ENCODE data around the gene YTHDC2. TPM values are rescaled to one million over a fixed set of nuclear protein-coding genes. Genes with fewer than 3 reads are reported as not detected.

Gene YTHDC2
- polyA plus RNA-seq, 1 donor from 2014 or later, result 12.6 TPM

- Mint-ChIP-seq H3K9me3 (peaks cover 2 to 8% (median 3%) of the 10 kb centered on the region in 3 donors), H3K4me3 (no peak overlapping the region), H3K4me1 (peaks cover 0 to 4% (median 0%) of the 10 kb centered on the region in 3 donors), H3K27ac (no peak overlapping the region), H3K27me3 (peaks cover 57% of the 10 kb centered on the region), H3K36me3 (peaks cover 2% of the 10 kb centered on the region)
Observed at GRCh38 chr5:113505181-113505580, 8.3 kb upstream of the YTHDC2 start.

DNA sequence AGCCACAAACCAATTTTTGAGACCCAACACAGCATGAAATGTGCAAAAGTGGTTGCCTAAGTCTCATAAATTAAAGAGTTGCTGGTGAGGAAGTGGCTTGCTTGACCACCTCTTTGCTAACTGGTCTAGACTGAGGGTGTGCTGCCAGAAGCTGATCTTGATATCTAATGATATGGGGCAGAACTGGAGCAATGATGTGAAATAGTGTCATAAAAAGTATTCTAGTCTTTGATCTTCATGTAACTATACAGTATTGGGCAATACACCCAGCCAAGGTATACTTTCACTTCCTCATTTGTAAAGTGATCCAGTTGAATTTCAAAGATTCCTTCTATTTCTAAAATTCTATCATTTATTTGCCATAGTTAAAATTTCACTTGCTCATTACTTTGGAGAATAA, 5.9 kb upstream of the YTHDC2 start:
- Mint-ChIP-seq H3K27ac (no peak overlapping the region), H3K4me3 (no peak overlapping the region), H3K36me3 (peaks cover 2% of the 10 kb centered on the region), H3K27me3 (peaks cover 43% of the 10 kb centered on the region), H3K9me3 (no peaks in the 10 kb centered on the region), H3K4me1 (peaks cover 2 to 5% (median 4%) of the 10 kb centered on the region in 3 donors)

- no peak overlapping the region for H3K4me3 Mint-ChIP-seq
- H3K27me3 Mint-ChIP-seq, result peaks cover 40% of the 10 kb centered on the region
- H3K4me1 Mint-ChIP-seq, result peaks cover 5 to 11% (median 9%) of the 10 kb centered on the region in 3 donors
- no peaks in the 10 kb centered on the region for H3K9me3 Mint-ChIP-seq
- no peak overlapping the region for H3K27ac Mint-ChIP-seq
- peaks cover 2% of the 10 kb centered on the region for H3K36me3 Mint-ChIP-seq
Observed at GRCh38 chr5:113508756-113509155, 4.7 kb upstream of the YTHDC2 start.

DNA sequence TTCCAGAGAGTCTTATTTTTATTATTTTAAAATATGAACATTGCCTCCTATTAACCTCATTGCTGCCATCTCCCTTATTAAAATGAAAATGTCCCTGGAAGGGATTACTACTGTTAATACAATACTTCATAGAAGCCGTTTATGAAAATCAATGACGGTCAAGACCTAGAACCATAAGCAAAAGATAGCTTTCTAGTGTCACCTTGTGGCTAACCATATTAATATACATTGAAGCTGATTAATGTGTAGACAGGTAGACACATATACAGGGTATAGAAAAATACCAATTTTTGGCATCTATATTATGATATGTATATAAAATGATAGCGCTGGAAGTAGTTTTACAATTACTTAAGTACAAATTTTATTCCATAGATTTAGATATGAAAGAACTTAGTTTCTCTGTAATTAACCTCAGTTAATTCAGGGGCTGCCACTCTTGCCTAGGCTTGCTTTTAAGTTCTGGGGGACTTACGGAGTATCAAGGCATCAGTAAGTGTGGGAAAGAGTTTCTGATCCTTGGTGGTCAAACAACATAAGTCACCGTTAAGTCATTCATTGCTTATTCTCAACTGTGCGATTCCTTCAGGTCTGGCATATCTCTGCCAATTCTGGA, 2.5 kb upstream of the YTHDC2 start:
- Mint-ChIP-seq H3K4me3 (peak overlapping the region in 1 of 4 donors; percentile 58), H3K27me3 (peaks cover 25% of the 10 kb centered on the region)

DNA sequence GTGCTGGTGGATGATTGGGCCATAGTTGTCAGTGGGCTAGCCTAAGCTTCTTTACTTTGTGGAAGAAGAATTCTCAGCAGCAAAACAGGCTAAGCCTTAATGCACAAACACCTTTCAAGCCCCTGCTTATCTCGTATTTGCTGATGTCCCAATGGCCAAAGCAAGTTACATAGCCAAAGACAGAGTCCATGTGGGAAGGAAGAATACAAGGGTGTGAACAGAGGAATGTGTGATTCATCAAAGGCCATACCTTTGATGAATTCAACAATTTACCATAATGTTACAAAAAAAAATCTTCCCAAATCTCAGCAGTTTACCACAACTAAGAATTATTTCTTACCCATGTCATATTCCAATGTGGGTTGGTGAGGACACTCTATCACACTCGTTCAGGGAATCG, 1.2 kb upstream of the YTHDC2 start:
- Mint-ChIP-seq H3K4me3 (peak overlapping the region in 2 of 4 donors; percentile 58 to 70), H3K36me3 (peaks cover 1% of the 10 kb centered on the region), H3K4me1 (peaks cover 22 to 33% (median 32%) of the 10 kb centered on the region in 3 donors), H3K27me3 (peaks cover 14% of the 10 kb centered on the region), H3K9me3 (no peaks in the 10 kb centered on the region), H3K27ac (peak overlapping the region in 1 of 3 donors; percentile 89)

More for the DNA sequence above, 2.5 kb upstream of the YTHDC2 start:
- H3K4me1 Mint-ChIP-seq, result peaks cover 15 to 25% (median 23%) of the 10 kb centered on the region in 3 donors
- H3K36me3 Mint-ChIP-seq, result peaks cover 2% of the 10 kb centered on the region
- H3K9me3 Mint-ChIP-seq, result no peaks in the 10 kb centered on the region
- H3K27ac Mint-ChIP-seq, result no peak overlapping the region

- Mint-ChIP-seq H3K4me1 (peaks cover 23 to 35% (median 30%) of the 10 kb centered on the region in 3 donors), H3K27ac (peak overlapping the region; percentile 89 to 97 (median 95)), H3K4me3 (peak overlapping the region; percentile 90 to 98 (median 94)), H3K36me3 (peaks cover 1% of the 10 kb centered on the region), H3K27me3 (peaks cover 6% of the 10 kb centered on the region), H3K9me3 (no peaks in the 10 kb centered on the region)
Observed at GRCh38 chr5:113514289-113514635, 768 bp downstream of the YTHDC2 start.

DNA sequence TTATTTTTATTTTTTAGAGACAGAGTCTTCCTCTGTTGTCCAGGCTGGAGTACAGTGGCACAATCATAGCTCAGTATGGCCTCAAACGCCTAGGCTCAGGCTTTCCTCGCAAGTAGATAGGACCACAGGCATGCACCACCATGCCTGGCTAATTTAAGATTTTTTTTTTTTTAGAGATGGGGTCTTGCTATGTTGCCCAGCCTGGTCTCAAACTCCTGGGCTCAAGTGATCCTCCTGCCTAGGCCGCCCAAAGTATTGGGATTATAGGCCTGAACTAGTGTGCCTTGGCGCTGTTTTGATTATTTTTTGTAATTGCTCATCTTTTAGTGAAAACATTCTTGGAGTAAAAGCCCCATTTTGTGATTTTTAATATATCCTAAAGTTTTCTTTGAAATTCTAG, 5.4 kb downstream of the YTHDC2 start:
- Mint-ChIP-seq H3K4me3 (no peak overlapping the region), H3K27me3 (no peaks in the 10 kb centered on the region), H3K36me3 (peaks cover 11% of the 10 kb centered on the region), H3K27ac (no peak overlapping the region), H3K9me3 (peaks cover 0 to 4% (median 0%) of the 10 kb centered on the region in 3 donors), H3K4me1 (peaks cover 32 to 51% (median 47%) of the 10 kb centered on the region in 3 donors)

- Mint-ChIP-seq H3K9me3 (peaks cover 0 to 4% (median 0%) of the 10 kb centered on the region in 3 donors), H3K27me3 (no peaks in the 10 kb centered on the region), H3K27ac (no peak overlapping the region), H3K4me1 (peaks cover 34 to 51% (median 47%) of the 10 kb centered on the region in 3 donors), H3K4me3 (no peak overlapping the region), H3K36me3 (peaks cover 11% of the 10 kb centered on the region)
Observed at GRCh38 chr5:113519412-113519811, 5.9 kb downstream of the YTHDC2 start.

DNA sequence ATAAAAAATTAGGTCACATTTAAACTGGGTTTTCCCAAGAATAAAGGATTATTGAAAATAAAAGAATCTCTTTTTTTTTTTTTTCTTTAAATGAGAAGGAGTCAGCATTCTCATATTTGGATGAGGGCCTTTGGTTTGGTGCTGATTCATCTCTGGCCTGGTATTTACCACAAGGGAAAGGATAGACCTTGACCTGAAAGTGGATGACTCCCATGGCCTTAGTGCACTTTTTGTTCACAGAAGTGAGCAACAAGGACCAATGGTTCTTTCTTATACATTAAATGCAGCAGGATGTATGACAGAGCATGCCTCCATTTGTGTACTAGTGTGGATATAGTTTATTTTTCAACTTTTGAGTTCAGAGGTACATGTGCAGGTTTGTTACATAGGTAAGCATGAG, 6.9 kb downstream of the YTHDC2 start:
- Mint-ChIP-seq H3K9me3 (peaks cover 0 to 4% (median 0%) of the 10 kb centered on the region in 3 donors), H3K4me3 (no peak overlapping the region), H3K4me1 (peaks cover 35 to 51% (median 48%) of the 10 kb centered on the region in 3 donors), H3K36me3 (peaks cover 12% of the 10 kb centered on the region), H3K27ac (no peak overlapping the region), H3K27me3 (no peaks in the 10 kb centered on the region)

DNA sequence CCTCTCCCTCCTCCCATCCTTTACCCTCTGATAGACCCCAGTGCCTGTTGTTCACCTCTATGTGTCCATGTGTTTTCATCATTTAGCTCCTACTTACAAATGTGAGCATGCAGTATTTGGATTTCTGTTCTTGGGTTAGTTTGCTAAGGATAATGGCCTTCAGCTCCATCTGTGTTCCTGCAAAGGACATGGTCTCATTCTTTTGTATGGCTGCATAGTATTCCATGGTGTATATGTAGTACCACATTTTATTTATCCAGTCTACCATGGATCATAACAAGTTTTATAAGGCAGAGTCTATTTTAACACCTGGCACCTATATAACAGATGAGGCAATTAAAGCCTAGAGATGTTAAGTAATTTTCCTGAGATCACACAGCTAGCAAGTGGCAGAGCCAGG, 7.4 kb downstream of the YTHDC2 start:
- Mint-ChIP-seq H3K27ac (peak overlapping the region in 1 of 3 donors; percentile 3), H3K36me3 (peaks cover 12% of the 10 kb centered on the region), H3K4me3 (no peak overlapping the region), H3K9me3 (peaks cover 0 to 4% (median 0%) of the 10 kb centered on the region in 3 donors), H3K27me3 (no peaks in the 10 kb centered on the region), H3K4me1 (peaks cover 31 to 48% (median 45%) of the 10 kb centered on the region in 3 donors)

- H3K9me3 Mint-ChIP-seq, result peaks cover 0 to 4% (median 0%) of the 10 kb centered on the region in 3 donors
- H3K27ac Mint-ChIP-seq, result peak overlapping the region in 1 of 3 donors; percentile 41
- no peaks in the 10 kb centered on the region for H3K27me3 Mint-ChIP-seq
- H3K36me3 Mint-ChIP-seq, result peaks cover 12% of the 10 kb centered on the region
- H3K4me1 Mint-ChIP-seq, result peaks cover 24 to 38% (median 36%) of the 10 kb centered on the region in 3 donors
- no peak overlapping the region for H3K4me3 Mint-ChIP-seq
Observed at GRCh38 chr5:113523168-113523567, 9.7 kb downstream of the YTHDC2 start.

DNA sequence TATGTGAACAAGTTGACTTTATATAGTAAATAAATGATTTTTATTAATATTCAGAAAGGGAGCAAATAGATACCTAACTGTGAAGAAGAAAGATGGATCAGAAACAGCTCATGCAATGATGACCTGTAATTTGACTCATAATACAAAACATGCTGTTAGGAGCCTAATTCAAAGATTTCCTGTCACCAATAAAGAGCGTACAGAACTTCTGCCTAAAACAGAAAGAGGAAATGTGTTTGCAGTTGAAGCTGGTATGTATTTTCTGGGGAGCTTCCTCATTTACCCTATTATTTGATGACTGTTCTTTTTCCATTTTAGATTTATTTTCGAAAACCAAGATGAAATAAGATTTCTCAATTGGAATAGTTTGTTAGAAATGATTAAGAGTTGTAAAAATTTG, 11.4 kb downstream of the YTHDC2 start:
- Mint-ChIP-seq H3K4me1 (peaks cover 24 to 36% (median 32%) of the 10 kb centered on the region in 3 donors), H3K36me3 (peaks cover 17% of the 10 kb centered on the region), H3K4me3 (peak overlapping the region in 1 of 4 donors; percentile 81), H3K9me3 (peaks cover 0 to 4% (median 0%) of the 10 kb centered on the region in 3 donors), H3K27me3 (no peaks in the 10 kb centered on the region), H3K27ac (peak overlapping the region in 2 of 3 donors; percentile 40 to 69)

DNA sequence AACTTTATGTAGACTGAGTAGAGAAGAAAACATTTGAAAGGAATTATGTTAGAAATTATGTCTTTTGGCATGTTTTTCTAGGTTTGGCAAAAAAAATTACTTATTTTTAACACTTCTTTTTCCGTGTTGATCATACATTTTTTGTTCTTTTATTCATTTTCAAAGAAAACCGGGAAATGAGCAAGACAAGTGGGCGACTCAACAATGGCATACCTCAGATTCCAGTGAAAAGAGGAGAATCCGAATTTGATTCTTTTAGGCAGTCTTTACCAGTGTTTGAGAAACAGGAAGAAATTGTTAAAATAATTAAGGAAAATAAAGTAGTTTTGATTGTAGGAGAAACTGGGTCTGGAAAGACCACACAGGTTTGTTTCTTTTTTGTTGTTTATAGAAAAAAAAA, 12.9 kb downstream of the YTHDC2 start:
- Mint-ChIP-seq H3K4me3 (no peak overlapping the region), H3K27me3 (no peaks in the 10 kb centered on the region), H3K27ac (no peak overlapping the region), H3K9me3 (peaks cover 2 to 8% (median 4%) of the 10 kb centered on the region in 3 donors), H3K36me3 (peaks cover 20% of the 10 kb centered on the region), H3K4me1 (peaks cover 16 to 27% (median 22%) of the 10 kb centered on the region in 3 donors)

- H3K9me3 Mint-ChIP-seq, result peaks cover 2 to 11% (median 4%) of the 10 kb centered on the region in 3 donors
- H3K27ac Mint-ChIP-seq, result no peak overlapping the region
- H3K4me1 Mint-ChIP-seq, result peaks cover 15 to 20% (median 17%) of the 10 kb centered on the region in 3 donors
- no peaks in the 10 kb centered on the region for H3K27me3 Mint-ChIP-seq
- H3K36me3 Mint-ChIP-seq, result peaks cover 27% of the 10 kb centered on the region
- H3K4me3 Mint-ChIP-seq, result no peak overlapping the region
Observed at GRCh38 chr5:113527746-113528145, 14.3 kb downstream of the YTHDC2 start.

DNA sequence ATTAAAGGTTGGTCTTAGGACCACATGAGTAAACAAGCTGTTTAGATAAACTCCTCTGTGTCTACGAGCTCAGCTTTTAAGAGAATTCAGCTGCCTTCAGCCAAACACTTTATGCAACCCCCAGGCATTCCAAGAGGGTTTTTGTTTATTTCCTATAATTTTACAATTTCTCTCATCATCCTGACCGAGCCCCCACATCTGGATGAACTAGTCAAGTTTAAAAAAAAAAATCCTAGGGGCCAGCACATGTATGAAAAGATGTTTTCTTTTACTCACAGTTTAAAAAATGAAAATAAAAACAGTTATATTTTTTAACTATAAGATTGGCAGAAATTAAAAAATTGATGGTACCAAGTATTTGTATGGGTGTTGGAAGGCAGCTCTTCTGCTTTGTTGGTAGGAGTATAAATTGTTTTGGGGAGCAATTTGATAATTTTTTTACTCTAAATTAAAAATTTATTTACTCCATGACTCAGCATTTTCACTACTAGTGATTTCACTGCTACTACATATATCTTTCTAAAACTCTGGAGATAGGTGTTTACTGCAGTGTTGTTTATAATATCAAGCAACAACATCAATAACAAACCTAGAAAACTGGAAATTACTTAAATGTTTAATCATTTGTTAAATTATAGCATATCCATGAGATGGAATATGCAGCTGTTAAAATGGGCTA, 18.1 kb downstream of the YTHDC2 start:
- Mint-ChIP-seq H3K4me1 (no peaks in the 10 kb centered on the region), H3K36me3 (peaks cover 27% of the 10 kb centered on the region), H3K4me3 (no peak overlapping the region), H3K27ac (no peak overlapping the region), H3K9me3 (peaks cover 2 to 11% (median 4%) of the 10 kb centered on the region in 3 donors), H3K27me3 (no peaks in the 10 kb centered on the region)
